Measurements from ENCODE around the gene LRP1B.

LRP1B gene

GRCh38 chr2:141062443-141062842 lies 1068.4 kb downstream of the LRP1B start:
- no peak for DNase-seq

GRCh38 chr2:141062031-141062430 lies 1068.8 kb downstream of the LRP1B start:
- DNase-seq = no peak

DNA sequence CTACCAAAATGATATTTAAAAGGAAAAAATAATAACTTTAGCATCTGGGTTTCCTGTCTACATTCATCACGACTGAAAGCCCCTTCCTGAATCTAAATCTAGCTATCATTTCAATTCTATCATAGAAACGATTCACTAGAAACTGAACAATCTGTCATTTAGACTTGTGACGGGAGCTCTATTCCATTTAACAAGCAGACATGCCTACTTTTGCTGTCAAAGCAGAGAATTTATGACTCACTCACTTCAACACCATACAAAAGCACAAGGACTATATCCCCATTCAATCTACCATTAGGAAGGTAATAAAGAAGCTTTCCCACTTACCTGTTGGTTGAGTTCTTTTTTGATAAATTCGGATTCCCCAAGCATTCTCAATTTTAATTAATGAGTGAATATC lies 1072.3 kb downstream of the LRP1B start:
- no peak for DNase-seq

DNA sequence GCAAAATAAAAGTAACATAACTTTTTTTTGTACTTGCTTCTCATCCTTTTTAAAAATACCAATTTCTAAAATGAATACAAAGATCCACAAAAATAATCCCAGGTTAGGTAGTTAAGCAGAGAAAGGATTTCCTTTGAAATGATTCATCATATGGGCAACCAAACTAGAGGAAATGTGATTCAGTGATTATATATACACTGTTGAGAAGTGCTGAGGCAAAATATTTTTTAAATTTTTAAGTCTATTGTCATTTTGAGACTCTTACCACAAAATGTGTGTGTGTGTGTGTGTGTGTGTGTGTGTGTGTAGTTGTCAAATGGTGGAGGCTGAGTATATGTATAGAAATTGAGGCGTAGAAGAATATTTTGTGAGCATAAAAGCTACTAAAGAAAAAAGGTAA lies 1075.3 kb downstream of the LRP1B start:
- no peak for DNase-seq

- DNase-seq = no peak
These were observed 1081.9 kb downstream of the LRP1B start for GRCh38 chr2:141048951-141049350.

GRCh38 chr2:141041281-141041680 lies 1089.5 kb downstream of the LRP1B start:
- no peak for DNase-seq

GRCh38 chr2:141038341-141038740 lies 1092.5 kb downstream of the LRP1B start:
- DNase-seq = no peak

DNA sequence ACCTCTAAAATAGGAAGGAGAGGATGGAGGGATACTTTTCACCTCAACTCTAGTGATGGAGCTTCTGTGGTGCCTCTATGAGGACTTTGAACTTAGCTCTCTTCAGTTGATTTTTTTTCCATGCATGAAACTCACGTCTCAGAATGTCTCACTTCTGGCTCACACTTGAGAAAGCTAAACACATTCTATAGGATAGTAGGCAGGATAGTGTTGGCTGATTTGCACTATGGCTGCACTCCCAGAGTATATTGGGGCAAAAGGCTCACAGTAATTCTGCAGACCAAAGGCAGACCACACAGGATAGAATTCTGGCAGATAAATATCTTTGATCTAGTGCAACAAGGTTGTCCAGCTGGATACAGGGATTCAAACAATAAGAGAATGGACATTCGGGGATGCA lies 1093.5 kb downstream of the LRP1B start:
- DNase-seq = no peak

DNA sequence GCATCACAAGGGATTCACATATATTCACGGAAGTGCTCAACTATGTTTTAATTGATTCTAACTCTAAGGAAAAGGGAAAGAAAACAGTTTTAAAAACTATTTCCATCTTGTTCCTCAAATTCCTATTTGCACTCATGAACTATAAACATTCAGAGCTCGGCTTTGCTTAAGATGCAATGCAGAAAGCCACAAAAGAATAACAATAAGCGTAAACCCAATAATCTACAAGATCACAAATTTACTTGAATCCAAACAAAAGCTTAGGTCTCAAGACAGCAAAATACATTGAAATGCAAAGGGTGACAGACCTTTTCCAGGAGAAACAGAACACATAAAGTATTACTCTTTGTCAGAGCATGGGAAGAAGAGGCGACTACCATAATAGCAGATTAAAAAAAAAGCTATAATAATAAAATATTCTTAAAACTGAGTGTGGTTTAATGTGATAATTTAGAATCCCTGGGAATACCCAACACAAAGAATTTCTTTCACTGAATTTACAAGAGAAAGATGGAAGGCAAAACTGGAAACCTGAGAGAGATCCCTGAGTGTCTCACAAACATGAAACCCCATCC lies 1094.9 kb downstream of the LRP1B start:
- no peak for DNase-seq

DNA sequence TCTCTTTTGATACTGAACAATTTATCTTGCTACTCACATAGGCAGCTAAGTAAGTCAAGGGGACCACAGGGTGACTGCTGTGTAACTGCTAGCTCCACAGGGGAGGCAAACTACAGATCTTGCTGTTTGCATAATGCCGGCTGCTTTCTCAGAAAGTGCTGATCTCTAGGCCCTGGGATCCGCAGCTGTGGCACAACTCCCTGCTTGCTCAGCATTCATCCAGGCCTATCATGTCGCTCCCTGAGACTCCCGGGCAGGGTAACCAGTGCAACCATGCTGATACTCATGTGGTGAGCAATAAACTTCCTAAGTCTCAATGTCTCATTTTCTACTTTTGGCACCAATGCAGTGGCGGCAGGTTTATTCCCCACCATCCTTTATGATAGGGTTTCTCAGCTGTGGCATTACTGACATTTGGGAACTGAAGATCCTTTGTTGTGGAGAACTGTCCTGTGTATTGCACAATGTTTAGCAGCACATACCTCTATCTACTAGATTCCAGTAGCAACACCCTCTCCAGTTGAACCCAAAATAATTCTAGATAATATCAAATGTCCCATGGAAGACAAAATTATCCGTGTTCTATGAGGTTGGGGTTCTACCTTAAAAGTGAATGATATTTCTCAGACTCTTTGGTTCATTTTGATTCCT lies 1101.3 kb downstream of the LRP1B start:
- no peak for DNase-seq

DNA sequence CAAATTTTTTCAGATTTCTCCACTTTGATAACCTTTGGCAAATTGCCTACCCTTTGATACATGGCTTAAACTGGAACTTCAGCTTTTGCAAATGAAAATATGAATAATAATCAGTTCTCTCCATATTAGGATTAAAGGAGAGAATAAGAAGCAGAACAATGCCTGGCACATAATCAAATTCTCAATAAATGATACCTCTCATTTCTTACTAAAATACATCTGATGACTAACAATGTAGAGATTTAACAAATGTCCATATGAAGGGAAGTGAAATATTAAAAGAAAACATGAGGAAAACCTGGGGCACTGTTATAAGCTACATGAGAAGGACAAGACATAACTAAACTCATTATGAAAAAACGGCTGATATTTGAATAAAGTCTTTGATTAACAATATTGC lies 1103.6 kb downstream of the LRP1B start:
- no peak for DNase-seq

GRCh38 chr2:141021611-141022010 lies 1109.2 kb downstream of the LRP1B start:
- DNase-seq = no peak

DNA sequence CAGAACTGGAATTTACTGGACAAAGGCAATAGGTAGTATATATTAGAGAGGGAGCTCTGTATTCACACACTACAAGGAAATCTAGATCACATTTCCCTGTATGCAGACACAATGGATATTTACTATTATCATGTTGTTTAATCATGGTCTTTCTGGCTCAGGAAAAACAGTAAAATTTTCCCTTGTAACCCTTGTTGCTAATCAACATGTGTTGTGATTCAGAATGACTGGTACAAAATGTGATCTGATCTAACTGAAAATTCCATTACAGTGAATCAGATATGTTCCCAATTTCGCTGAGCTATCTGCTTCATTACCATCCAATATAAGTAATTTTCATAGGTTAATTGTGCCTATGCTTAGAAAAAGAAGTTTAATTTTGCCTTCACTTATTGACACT lies 1109.7 kb downstream of the LRP1B start:
- DNase-seq = no peak

DNA sequence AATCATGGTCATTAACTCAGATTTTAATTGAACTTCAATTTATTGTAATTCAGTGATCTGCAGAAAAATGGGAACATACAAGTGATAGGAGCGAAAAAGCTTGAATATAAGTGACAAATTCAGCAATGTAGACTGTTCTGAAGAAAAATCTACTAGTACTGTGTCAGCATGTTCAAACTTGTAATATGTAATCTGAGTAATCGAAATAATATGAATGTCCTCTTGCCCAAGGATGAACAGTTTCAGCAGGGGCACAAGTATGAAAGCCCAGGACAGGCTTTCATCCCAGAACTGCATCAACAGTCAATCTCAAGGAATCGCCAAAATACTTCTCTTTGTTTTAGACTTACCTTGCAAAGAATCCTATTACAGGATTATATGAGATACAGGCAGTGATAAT lies 1110.5 kb downstream of the LRP1B start:
- DNase-seq = no peak

- DNase-seq = no peak
These were observed 1115.3 kb downstream of the LRP1B start for GRCh38 chr2:141015341-141016047.

GRCh38 chr2:141003967-141004657 lies 1126.7 kb downstream of the LRP1B start:
- DNase-seq = no peak

GRCh38 chr2:141001750-141002149 lies 1129.1 kb downstream of the LRP1B start:
- DNase-seq = no peak

DNA sequence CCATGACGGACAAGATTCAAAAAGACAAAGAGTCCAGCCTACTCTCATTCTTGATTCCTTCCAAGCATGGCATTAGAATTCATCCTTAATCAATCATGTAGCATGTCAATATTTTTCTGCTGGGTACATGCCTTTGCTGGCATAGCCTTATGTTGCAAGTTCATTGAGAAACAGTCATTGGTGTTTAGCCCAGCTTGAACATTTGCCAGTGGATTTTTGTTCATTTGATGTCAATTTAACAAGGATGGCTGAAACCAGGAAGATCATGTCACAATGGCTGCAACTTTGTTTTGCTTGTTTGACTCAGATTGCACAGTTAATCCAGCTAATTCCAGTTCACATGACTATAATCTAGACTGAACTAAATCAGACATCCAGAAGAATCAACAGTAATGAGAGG lies 1132.2 kb downstream of the LRP1B start:
- DNase-seq = no peak

GRCh38 chr2:140998017-140998416 lies 1132.8 kb downstream of the LRP1B start:
- no peak for DNase-seq

GRCh38 chr2:140994856-140995255 lies 1136.0 kb downstream of the LRP1B start:
- DNase-seq = no peak

- no peak for DNase-seq
These were observed 1140.4 kb downstream of the LRP1B start for GRCh38 chr2:140990416-140990815.

DNA sequence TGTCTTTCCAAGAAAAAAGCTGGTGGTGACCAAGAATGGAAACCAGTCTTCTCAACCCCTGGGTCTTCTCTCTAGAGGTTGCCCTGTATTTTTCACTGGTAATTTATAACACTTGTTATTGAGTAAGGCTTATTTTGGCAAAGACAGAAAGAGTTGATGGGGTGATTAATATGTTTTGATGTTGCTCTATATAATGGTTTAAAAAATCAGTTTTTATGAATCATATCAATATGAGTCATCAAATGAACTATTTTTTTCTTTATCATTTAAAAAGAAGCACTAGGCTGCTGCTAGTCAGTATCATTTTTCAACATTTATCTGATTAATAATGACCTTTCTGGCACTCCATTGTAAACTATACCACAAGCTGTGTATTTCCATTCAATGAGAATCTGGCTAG lies 1142.2 kb downstream of the LRP1B start:
- no peak for DNase-seq

- DNase-seq = no peak
These were observed 1144.4 kb downstream of the LRP1B start for GRCh38 chr2:140986456-140986855.

- no peak for DNase-seq
These were observed 1155.6 kb downstream of the LRP1B start for GRCh38 chr2:140975237-140975636.

Data from inflammatory macrophage treated with lipopolysaccharide for 4 hours (primary cell).